GM12873 (cell line): Measurements from ENCODE around the gene PRPF38B.
A peak's percentile ranks its signal among the peaks of the same experiment; 100 is the strongest.

Experiments
- TF ChIP-seq, protein P1 (sequence below): IDR thresholded peaks from 2 replicates; pipeline ENCODE4 v1.5.1; 2012; ENCODE audit warnings: low read depth, mild to moderate bottlenecking, moderate library complexity, low read length, control low read depth; ENCODE audit not compliant: insufficient read depth; ENCODE audit errors: missing control alignments

The PRPF38B gene

GRCh38 chr1:108703939-108704338, 11.8 kb downstream of the PRPF38B start:
- TF ChIP-seq, protein P1, sequence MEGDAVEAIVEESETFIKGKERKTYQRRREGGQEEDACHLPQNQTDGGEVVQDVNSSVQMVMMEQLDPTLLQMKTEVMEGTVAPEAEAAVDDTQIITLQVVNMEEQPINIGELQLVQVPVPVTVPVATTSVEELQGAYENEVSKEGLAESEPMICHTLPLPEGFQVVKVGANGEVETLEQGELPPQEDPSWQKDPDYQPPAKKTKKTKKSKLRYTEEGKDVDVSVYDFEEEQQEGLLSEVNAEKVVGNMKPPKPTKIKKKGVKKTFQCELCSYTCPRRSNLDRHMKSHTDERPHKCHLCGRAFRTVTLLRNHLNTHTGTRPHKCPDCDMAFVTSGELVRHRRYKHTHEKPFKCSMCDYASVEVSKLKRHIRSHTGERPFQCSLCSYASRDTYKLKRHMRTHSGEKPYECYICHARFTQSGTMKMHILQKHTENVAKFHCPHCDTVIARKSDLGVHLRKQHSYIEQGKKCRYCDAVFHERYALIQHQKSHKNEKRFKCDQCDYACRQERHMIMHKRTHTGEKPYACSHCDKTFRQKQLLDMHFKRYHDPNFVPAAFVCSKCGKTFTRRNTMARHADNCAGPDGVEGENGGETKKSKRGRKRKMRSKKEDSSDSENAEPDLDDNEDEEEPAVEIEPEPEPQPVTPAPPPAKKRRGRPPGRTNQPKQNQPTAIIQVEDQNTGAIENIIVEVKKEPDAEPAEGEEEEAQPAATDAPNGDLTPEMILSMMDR: no peak

DNA sequence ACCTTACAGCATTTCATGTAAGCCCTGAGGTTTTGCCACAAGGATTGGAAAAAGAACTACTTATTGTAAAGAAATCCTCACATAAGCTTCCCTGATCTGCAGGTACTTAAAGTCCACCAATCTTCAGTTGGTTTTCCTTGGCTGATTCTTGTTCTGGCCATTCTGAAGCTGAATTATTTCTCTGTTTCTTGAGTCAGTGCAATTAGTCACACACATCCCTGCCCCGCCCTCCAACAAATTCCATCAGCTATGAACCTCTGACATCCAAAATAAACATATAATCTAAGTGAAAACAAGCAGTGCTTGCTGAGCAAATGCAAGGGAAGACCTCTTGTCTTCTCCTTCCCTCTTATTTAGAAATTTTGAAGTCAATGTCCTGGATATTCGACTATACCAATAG, 12.4 kb downstream of the PRPF38B start:
- TF ChIP-seq, protein P1: no peak

DNA sequence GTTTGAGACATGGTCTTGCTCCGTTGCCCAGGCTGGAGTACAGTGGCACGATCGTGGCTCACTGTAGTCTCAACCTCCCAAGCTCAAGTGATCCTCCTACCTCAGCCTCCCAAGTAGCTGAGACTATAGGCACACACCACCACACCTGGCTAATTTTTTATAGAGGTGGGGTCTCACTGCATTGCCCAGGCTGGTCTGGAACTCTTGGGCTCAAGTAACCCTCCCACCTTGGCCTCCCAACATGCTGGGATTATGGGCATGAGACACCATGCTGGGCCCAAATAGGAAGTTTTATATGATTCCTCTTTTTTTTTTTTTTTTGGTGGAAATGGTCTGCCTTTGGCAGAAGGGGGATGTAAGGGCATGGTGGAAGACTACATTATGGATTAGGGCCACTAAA, 14.5 kb downstream of the PRPF38B start:
- TF ChIP-seq, protein P1: no peak

GRCh38 chr1:108708691-108709660, 16.9 kb downstream of the PRPF38B start:
- TF ChIP-seq, protein P1: peak; percentile 63

DNA sequence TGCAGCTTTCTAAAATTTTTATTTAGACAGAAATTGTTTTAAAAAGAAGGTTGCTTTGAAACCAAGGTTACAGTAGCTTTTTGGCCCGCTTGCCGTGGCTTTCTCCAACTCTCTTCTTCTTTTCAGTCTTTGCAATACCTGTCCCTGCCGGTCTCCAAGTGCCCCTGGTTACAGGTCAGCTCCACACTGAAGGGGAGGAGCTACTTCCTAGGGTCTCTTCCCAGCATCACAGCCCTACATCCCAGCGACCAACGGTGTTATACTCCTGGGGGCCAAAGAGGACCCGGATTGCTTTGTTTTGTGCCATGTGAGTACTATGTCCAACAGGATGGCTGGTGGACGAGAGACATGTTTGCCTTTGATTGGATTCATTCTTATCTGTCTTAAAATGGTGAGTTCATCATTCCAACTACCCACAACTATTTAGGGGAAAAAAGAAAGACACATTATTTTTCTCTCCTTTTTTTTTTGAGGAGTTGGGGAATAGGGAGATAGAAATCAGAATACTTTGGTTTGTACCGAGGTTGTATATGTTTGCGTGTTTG, 20.6 kb downstream of the PRPF38B start, which contains the start of gene FNDC7:
Gene FNDC7, plus strand, starts transcription at position 303 of the 545 bp plus-strand sequence. Its CDS starts 26 bp downstream, at position 329.
- TF ChIP-seq, protein P1: no peak

GRCh38 chr1:108715932-108716331, 23.8 kb downstream of the PRPF38B start:
- TF ChIP-seq, protein P1: no peak
